K562 (cell line): ENCODE data around the gene GPRIN3. TPM values are rescaled to one million over a fixed set of nuclear protein-coding genes. Genes with fewer than 3 reads are reported as not detected.

ENCODE experiments used
- EZH2 ChIP-seq: IDR thresholded peaks from 2 replicates; pipeline ENCODE4 v1.6.1; 2012; ENCODE audit warnings: low read depth, mild to moderate bottlenecking, inconsistent platforms, low read length, borderline replicate concordance
- polyA plus RNA-seq, 8 experiments: library from polyadenylated mRNA; depleted of rRNA in 4 of 8; stranded (reverse) in 5 of 8; unstranded in 3 of 8; fragments of >200 nt; fragmentation: Nextera tagmentation in 2 of 8; fragmentation: Illumina TruSeq in 1 of 8; extraction: Ambion mirVana in 2 of 8; extraction: Trizol in 1 of 8; gene quantifications; 2 replicates each; pipeline versions ENCODE4 v1.2.1 to v1.2.3, GENCODE V29; 2011 to 2014; ENCODE audit warnings: inconsistent platforms in 1 of 8, missing spikeins in 1 of 8
- total RNA-seq, 7 experiments: library from RNA; depleted of rRNA in 6 of 7; stranded (reverse); fragments of >200 nt in 6 of 7; fragmentation: Illumina TruSeq in 2 of 7; extraction: Trizol in 2 of 7; gene quantifications; 2 replicates each; pipeline versions ENCODE4 v1.2.1 to v1.2.3, GENCODE V29; 2011 to 2021; ENCODE audit warnings: low replicate concordance in 1 of 7
- TF ChIP-seq, protein P1 (sequence below): fragments of 250-450 bp; sonication (Bioruptor Pico); IDR thresholded peaks from 2 replicates; pipeline ENCODE4 v1.5.0; 2021; ENCODE audit warnings: mild to moderate bottlenecking, borderline replicate concordance
- TF ChIP-seq, protein P2 (sequence below): fragments of 250-450 bp; sonication (Bioruptor Pico); IDR thresholded peaks from 2 replicates; pipeline ENCODE4 v1.5.0; 2022; ENCODE audit warnings: mild to moderate bottlenecking
- TF ChIP-seq, protein P3 (sequence below): fragments of 450-650 bp; formaldehyde crosslinking; IDR thresholded peaks from 2 replicates; pipeline ENCODE4 v1.4.0; 2020; ENCODE audit warnings: mild to moderate bottlenecking, moderate library complexity

GPRIN3 gene
- total and polyA plus RNA-seq, 9 of the 15 experiments (the other 6 are each of a cell fraction or from before 2014, with no cell fraction given), result 0.02 TPM; not detected in 8

DNA sequence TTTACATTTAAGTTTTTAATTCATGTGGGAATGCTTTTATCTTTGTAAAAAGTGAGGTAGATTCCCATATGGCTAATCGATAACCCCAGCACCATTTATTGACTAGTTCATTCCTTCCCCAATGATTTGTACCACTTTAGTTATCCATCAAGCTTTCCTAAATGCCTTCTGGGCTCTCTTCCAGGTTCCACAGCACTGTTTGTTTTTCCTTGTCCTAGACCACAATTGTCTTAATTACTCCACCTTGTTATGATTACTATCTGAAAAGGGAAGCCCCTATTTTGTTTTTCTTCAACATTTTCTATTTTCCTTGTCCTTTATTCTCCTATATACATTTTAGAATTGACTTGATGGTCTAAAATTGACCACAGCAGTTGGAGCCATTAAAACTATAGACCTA lies 48.5 kb upstream of the GPRIN3 start (continued):
- TF ChIP-seq, protein P1, sequence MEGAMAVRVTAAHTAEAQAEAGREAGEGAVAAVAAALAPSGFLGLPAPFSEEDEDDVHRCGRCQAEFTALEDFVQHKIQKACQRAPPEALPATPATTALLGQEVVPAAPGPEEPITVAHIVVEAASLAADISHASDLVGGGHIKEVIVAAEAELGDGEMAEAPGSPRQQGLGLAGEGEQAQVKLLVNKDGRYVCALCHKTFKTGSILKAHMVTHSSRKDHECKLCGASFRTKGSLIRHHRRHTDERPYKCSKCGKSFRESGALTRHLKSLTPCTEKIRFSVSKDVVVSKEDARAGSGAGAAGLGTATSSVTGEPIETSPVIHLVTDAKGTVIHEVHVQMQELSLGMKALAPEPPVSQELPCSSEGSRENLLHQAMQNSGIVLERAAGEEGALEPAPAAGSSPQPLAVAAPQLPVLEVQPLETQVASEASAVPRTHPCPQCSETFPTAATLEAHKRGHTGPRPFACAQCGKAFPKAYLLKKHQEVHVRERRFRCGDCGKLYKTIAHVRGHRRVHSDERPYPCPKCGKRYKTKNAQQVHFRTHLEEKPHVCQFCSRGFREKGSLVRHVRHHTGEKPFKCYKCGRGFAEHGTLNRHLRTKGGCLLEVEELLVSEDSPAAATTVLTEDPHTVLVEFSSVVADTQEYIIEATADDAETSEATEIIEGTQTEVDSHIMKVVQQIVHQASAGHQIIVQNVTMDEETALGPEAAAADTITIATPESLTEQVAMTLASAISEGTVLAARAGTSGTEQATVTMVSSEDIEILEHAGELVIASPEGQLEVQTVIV (CRISPR knock-in tag), result no peak
- no peak for TF ChIP-seq EZH2
- TF ChIP-seq, protein P2, sequence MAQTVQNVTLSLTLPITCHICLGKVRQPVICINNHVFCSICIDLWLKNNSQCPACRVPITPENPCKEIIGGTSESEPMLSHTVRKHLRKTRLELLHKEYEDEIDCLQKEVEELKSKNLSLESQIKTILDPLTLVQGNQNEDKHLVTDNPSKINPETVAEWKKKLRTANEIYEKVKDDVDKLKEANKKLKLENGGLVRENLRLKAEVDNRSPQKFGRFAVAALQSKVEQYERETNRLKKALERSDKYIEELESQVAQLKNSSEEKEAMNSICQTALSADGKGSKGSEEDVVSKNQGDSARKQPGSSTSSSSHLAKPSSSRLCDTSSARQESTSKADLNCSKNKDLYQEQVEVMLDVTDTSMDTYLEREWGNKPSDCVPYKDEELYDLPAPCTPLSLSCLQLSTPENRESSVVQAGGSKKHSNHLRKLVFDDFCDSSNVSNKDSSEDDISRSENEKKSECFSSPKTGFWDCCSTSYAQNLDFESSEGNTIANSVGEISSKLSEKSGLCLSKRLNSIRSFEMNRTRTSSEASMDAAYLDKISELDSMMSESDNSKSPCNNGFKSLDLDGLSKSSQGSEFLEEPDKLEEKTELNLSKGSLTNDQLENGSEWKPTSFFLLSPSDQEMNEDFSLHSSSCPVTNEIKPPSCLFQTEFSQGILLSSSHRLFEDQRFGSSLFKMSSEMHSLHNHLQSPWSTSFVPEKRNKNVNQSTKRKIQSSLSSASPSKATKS (CRISPR knock-in tag), result no peak
- TF ChIP-seq, protein P3, sequence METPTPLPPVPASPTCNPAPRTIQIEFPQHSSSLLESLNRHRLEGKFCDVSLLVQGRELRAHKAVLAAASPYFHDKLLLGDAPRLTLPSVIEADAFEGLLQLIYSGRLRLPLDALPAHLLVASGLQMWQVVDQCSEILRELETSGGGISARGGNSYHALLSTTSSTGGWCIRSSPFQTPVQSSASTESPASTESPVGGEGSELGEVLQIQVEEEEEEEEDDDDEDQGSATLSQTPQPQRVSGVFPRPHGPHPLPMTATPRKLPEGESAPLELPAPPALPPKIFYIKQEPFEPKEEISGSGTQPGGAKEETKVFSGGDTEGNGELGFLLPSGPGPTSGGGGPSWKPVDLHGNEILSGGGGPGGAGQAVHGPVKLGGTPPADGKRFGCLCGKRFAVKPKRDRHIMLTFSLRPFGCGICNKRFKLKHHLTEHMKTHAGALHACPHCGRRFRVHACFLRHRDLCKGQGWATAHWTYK (CRISPR knock-in tag), result no peak
